Activated T-helper 9 cell treated with anti-CD3 and anti-CD28 coated beads, Interleukin-2, amount 50 U/mL, for 16 hours (primary cell): ENCODE results near the gene GH2.
A peak's percentile ranks its signal among the peaks of the same experiment; 100 is the strongest.

Source experiments
- DNase-seq: peaks from one replicate; pipeline ENCODE4 v3.0.0-alpha.2; 2020; ENCODE audit warnings: low read depth

The GH2 gene

DNA sequence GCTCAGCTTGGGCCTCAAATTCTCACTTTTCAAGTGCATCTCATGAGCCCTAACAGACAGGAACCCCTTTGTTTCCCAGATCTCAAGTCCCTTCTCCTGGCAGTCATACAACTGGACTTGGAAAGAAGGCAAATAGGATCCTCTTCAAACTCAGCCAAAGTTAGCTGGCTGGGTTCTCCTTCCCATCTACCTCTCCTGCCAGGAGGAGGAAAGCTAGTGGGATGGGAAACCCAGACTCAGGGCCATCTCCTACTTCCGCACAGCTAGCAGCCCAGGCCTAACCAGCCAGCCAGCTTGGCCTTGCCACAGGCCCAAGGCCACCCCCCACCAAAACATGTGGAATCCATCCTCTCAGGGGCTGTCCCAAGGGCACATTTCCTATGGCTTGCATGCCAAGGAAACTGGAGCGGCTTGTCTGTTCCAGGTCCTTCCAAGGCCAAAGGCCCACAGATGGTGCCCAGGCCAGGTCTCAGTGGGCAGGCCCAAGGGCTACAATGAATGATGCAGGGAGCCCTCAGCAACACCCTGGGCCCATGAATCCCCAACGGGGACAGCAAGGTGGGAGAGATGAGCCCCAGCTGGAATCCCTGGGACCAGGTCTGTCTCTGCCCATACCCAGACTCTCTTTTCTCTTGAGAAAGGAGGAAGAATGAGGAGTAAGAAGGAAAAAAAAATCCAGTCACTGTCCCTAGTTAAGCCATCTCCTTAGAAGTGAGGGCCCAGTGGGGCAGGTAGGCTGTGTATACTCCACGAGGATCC is 41.0 kb downstream of the GH2 start:
- DNase-seq: no peak

DNA sequence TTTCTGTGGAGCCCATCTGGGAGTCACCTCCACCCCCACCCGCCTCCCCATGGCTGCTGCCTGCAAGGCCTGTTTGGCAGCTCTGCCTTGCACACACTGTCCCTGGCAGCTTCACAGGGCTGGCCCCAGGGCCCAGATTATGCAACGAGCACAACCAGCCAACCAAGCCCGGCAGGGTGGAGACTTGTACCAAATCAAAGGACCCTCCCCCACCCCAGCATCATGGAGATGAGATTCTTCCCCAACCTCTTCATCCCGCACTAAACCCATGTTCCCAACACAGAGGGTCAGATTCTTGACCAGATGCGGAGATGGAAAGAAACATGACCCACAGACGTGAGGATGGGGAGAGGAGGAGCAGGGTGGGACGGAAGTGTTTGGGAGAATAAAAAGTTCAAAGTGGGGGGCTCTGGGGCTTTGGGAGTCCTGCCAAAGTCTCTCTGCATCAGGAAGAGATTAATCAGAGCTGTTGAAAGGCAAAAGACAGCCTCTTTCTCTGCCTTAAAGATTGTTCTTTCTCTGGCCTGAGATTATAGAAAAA is 43.0 kb downstream of the GH2 start:
- DNase-seq: no peak

- DNase-seq: no peak
Observed at GRCh38 chr17:63837962-63838600, 43.7 kb downstream of the GH2 start.

DNA sequence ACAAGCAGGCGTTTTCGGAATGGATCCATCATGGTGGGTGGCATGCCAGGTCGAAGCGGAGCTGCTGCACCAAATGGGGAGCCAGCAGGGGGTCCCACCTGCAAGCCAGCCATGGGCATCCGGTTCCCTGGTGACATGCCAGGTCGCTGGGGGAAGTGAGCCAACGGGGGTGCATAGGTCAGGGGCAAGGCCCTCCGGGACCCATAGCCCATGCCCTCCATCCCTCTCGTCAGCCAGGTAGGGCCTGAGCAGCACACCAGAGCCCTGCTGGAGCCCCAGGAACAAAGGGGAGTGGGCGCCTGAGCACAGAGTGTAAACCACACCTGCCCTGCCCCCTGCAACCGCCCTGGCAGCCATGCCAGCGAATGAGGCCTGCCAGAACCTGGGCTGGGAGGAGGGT is 44.3 kb downstream of the GH2 start:
- no peak for DNase-seq

GRCh38 chr17:63836811-63837210 is 44.9 kb downstream of the GH2 start:
- no peak for DNase-seq

DNA sequence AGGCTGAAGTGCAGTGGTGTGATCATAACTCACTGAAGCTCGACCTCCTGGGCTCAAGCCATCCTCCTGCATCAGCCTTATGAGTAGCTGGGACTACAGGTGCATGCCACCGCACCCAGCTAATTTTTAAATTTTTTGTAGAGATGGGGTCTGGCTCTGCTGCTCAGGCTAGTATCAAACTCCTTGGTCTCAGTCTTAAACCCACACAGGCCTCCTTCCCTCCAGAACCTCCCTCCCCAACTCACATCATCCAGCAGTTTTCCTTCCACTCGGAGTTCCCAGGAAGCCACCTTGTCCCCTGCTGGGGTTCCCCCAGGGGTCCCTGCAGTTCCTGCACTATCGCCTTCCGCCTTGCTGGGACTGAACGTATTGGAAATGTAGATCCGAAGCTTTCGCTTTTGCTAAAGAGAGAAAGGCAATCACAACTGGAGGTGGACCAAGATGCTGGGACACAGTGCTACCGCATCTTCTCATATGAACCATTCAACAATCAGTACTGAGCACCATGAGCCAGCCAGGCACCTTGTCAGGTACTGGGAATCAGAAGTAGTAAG is 46.5 kb downstream of the GH2 start:
- no peak for DNase-seq

DNA sequence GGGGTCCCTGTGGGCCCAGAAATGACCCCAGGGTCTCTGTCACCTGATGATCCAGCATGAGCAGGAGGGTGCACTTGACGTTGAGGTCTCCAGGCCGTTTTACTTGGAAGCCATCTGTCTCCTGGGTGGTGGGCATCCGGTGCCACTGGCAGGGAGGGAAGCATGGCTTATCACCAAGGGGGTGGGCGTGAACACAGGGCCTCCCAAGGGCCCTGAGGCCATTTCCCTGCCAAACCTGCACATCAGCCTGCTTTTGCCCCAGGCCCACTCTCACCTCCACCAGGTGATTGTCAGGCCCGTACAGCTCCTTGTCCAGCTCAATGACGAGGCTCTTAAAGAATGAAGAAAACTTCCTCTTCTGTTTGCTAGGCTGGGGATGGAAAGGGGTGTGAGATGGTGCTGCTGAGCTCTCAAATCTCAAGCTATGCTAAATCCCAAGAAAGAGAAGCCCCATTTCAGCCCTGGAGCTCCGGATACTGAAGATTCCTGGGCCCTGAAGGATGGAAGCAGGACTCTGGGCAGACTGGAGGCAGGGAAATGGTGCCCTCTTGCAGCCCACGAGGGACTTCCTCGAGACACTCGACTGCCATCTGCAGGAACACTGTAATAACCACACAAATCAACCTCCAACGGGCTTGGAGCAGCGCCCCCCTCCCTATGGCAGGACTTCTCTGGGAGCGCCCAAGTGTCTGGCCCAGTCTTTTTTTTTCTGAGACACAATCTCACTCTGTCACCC is 47.1 kb downstream of the GH2 start:
- DNase-seq: peak; percentile 50

GRCh38 chr17:63833741-63834373 is 47.9 kb downstream of the GH2 start:
- DNase-seq: no peak

DNA sequence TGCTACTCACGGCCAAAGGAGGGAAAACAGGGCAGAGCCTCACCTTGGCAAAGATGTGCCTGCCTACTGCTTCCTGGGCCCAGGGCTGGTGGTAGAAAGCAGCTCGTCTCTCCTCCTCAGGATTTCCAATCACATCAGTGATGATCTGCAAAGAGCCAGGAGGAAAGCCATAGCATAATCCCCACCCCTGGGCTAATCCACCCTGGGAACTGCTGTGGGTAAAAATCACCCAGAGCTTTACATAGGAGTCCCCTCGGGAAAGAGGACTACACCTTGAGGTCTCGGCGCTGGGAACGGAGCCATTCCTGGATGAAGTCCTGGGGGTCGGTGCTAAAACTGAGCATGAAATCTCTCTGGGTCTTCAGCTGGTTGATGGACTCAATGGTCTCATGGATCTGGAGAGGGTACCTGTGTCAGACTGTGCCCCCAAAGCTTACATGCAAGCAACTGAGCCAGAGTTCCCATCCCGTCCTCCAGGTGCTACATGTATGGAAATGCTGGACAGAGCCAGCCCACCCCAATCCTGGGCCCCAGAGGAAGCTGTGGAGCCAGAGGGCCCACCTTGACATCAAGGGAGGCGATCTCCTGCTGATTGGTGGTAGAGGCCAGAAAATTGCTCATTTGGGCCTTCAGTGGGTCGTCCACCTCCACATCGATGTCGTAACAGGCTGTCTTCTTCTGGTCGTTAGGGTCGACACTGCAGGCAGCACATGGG is 48.6 kb downstream of the GH2 start:
- no peak for DNase-seq

- no peak for DNase-seq
Observed at GRCh38 chr17:63832455-63832854, 49.3 kb downstream of the GH2 start.

DNA sequence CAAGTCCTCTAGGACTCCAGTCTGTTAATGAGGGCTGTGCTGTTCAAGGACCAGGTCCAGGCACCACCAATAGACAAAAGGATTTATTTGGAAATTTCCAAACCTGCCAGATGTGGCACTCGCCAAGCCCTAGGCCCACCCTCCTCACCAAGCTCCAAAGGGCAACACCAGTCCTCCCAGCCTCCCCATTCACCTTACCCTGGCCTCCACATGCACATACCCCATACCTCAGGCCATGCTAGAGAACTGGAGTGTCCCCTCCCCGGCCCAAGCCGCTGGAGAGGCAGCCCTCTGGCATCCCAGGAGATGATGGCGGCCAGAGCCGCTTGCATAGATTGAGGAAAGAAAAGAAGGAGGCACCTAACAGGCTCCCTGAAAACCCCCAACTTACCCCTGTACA is 49.7 kb downstream of the GH2 start:
- DNase-seq: no peak

- no peak for DNase-seq
Observed at GRCh38 chr17:63831505-63831904, 50.2 kb downstream of the GH2 start.

DNA sequence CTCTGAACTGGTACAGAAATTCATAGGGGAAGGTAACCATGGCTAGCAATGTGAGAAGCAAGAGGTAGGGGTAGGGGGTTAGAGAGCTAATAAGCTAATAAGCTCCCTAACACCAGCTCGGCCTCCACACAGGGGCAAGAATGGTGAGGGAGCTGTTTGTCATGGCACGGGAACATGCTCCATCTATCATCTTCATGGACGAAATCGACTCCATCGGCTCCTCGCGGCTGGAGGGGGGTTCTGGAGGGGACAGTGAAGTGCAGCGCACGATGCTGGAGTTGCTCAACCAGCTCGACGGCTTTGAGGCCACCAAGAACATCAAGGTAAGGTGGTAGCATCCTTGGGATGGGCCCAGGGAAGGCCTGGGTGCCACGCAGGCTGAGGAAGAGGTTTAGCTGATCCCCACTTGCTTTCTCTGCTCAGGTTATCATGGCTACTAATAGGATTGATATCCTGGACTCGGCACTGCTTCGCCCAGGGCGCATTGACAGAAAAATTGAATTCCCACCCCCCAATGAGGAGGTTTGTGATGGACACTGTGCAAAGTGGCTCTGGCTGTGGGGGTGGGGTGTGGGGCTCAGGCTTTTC is 50.7 kb downstream of the GH2 start:
- DNase-seq: no peak

- DNase-seq: no peak
Observed at GRCh38 chr17:63830278-63830677, 51.5 kb downstream of the GH2 start.
